Activated CD8-positive, alpha-beta memory T cell treated with anti-CD3 and anti-CD28 coated beads, Interleukin-2, amount 50 U/mL, for 4 hours (primary cell): Measurements from ENCODE around the gene PPP2R2C.

Source experiments
- DNase-seq: peaks from one replicate; pipeline ENCODE4 v3.0.0-alpha.2; 2020

Gene PPP2R2C

GRCh38 chr4:6324999-6325787 lies 147.2 kb downstream of the PPP2R2C start:
- DNase-seq, result no peak

DNA sequence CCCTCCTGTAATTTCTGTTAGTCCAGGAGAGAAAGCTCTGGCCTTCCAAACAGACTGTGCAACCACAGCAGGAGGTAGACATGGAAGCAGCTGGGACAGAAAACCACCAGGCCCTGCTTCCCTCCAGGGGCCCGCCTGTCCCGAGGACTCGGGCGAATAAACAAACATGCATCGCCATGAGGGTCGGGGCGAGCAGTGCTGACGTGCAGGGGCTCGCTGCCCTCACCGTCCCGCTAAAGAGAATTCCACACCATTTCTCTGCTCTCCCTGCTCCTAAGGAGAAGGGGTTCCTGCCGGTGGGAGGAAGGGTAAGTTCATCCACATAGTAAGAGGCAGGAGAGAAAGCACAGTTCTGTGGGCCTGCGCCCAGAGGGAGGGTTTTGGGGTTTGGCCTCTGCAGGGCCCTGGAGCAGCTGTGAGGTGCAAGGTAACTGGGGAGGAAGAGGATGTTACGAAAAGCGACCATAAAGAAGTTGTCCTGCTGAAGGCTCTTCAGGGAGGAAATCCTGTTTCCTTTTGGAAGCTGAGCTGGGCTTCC lies 147.9 kb downstream of the PPP2R2C start:
- DNase-seq, result no peak

- DNase-seq, result no peak
Measured at GRCh38 chr4:6322761-6323566, 149.4 kb downstream of the PPP2R2C start.

DNA sequence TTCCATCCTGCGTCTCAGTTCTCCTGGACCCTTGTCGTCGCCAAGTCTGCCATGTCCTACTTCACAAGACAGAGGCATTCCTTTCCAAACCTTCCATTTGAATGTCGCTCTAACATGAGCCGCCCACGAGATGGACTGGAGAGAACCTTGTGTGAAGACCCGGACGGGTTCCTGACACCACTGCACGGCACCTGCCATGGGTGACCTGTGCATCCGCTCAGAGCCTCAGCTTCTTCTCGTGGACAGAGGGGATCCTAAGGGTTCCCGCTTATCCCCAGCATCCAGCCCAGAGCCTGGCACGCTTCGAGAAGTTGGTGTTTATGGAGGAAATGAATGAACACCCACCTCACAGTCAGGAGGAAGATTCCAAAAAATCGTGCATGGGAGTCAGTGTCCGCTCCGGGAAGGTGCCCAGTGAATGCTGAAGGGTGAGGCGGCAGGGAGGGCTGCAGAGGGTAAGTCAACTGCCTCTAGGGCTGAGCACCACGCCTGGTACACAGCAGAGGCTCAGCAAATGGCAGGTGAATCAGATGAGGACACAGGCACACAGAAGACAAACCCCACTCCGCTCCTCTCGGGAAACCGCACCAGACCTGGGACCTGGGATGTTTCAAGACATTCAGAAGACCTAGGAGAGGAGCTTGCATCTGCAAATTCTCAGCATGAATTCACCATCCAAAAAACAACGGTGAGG lies 150.2 kb downstream of the PPP2R2C start:
- DNase-seq, result no peak

- no peak for DNase-seq
Measured at GRCh38 chr4:6321361-6321760, 151.1 kb downstream of the PPP2R2C start.

DNA sequence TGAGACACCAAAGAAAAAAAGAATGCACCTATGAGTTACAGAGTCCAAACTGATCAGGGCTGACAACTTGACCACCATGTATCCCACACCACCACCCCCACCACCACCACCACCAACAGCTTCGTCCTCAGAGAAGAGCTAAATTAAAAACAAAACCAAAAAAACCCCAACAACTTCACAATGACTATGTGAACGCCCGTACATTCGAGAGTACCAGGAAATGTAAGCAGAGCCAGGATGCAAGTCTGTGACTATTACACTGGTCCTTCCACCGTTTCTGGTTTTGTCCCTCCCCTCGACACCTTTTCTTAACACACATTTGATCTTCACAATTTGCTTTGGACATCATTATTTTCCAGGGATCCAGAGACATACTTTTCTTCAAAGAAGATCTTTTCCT lies 151.8 kb downstream of the PPP2R2C start:
- DNase-seq, result no peak

- no peak for DNase-seq
Measured at GRCh38 chr4:6319530-6320150, 152.8 kb downstream of the PPP2R2C start.

GRCh38 chr4:6318206-6318605 lies 154.2 kb downstream of the PPP2R2C start:
- DNase-seq, result no peak

DNA sequence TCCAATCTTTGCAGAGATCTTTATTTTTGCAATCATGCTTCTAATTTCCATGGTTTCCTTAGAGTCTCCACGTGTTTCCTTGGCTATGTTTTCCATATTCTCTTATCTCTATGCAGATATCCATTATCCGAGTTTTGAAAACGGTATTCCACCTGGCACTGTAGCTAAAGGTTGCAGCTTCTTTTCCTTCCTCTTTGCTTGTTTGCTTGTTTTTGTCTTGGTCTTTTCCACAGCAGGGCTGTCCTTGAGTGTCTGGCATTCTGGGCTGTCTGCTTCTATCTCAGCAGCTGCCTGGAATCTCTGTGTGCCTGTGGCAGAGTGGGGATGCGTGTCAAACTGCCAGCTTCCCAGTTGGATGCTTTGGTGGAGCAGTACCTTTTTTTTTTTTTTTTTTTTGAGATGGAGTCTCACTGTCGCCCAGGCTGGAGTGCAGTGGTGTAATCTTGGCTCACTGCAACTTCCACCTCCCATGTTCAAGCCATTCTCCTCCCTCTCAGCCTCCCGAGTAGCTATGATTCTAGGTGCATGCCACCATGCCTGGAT lies 155.9 kb downstream of the PPP2R2C start:
- no peak for DNase-seq

DNA sequence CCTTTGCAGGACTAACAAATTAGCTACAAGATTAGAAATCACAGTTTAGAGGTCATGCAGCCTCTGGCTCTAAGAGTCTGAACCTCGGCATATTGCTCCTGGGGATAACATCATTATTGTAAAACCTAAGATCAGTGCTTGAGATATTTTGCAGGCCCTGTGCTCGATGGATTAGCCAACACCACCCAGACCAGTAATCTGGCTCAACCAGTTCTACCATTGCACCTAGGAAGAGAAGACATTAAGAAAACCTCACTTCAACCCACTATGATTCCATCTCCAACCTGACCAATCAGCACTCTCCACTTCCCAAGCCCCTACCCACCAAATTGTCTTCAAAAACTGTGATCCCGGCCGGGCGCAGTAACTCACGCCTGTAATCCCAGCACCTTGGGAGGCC lies 159.2 kb downstream of the PPP2R2C start:
- DNase-seq, result no peak

DNA sequence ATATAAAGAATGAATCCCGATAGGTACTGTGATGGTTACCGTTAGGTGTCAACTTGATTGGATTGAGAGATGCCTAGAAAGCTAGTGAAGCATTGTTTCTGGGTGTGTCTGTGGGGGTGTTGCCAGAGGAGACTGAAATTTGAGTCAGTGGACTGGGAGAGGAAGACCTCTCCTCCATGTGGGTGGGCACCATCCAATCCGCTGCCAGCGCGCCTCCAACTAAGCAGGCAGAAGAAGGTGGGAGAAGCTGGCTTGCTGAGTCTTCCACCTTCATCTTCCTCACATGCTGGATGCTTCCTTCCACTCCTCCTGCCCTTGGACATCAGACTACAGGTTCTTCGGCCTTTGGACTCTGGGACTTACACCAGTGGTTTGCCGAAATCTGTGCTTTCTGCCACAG lies 162.6 kb downstream of the PPP2R2C start:
- no peak for DNase-seq

- peak; percentile 52 for DNase-seq
Measured at GRCh38 chr4:6308899-6309643, 163.3 kb downstream of the PPP2R2C start.

DNA sequence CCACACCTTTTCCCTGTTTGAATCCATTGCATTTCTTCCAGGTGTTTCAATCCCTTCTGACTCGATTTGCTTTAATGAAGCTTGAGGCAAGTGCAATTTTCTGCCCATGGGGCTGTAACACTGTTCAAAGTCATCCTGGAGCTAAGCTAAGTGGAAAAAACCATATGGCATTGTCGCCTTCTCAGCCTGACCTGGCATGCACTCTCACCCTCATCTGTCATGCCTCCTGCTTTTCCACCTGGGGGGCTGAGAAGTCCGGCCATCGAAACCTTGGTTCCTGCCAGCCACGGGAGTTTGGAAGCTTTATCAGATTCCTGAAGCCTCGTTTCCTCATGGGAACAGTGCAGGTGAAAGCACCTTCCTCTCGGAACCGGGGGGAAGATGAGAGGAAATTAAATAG lies 164.5 kb downstream of the PPP2R2C start:
- no peak for DNase-seq

DNA sequence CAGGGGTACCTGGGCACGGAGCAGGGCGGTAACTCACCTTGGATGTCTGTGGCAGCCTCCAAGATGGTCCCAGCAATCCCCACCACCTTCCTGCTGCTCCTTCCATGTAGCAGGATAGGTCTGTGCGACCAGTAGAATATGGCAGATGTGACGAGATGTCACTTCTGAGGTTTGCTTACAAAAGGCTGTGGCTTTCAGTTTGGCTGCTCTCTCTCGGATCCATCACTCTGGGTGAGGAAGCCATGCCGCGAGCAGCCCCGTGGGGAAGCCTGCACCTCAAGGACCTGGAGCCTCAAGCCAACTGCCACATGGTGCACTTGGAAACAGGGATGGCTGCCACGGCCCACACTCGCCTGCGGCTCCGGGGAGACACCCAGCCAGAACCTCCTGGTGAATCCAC lies 165.2 kb downstream of the PPP2R2C start:
- DNase-seq, result no peak

GRCh38 chr4:6306299-6306698 lies 166.1 kb downstream of the PPP2R2C start:
- DNase-seq, result no peak

DNA sequence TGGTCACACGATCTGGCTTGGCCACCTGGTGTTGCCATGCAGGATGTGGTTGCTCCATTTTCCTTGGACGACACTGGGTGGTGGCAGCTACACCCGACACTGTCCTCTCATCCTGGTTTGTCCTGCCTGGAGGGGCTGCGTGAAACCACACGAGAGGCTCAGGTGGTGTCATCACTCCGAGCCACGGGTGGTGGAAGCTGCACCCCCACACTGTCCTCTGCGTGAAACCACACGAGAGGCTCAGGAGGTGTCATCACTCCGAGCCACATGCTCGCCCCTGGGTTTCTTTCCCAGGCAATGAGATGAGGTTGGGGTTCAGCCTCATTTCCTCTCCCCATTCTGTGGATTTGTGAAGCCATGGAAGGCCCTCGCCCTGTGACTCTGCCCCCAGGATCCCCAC lies 168.5 kb downstream of the PPP2R2C start:
- no peak for DNase-seq

DNA sequence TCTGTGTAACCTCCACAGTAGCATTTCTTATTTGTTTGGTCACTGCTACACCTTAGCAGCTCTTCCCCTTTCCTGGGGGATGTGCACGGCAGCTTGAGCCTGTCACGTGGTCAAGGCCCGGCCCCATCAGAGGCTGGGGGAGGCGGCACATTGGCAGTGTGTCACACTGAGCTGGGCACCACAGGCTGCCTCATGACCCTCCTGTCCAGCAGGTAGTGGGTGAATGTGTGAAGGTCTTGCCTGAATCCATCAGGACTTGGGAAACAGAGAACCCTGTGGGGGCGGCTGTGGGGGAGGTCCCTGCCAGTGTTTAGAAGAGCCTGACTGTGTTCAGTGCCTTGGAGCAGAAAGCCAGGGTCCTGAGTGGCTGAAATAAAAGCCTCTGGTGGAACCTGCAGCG lies 169.5 kb downstream of the PPP2R2C start:
- DNase-seq, result no peak

GRCh38 chr4:6301732-6302442 lies 170.5 kb downstream of the PPP2R2C start:
- no peak for DNase-seq

DNA sequence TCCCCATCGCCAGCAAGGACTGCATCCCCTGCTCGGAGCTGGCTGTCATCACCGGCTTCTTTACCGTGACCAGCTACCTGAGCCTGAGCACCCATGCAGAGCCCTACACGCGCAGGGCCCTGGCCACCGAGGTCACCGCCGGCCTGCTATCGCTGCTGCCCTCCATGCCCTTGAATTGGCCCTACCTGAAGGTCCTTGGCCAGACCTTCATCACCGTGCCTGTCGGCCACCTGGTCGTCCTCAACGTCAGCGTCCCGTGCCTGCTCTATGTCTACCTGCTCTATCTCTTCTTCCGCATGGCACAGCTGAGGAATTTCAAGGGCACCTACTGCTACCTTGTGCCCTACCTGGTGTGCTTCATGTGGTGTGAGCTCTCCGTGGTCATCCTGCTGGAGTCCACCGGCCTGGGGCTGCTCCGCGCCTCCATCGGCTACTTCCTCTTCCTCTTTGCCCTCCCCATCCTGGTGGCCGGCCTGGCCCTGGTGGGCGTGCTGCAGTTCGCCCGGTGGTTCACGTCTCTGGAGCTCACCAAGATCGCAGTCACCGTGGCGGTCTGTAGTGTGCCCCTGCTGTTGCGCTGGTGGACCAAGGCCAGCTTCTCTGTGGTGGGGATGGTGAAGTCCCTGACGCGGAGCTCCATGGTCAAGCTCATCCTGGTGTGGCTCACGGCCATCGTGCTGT lies 171.2 kb downstream of the PPP2R2C start:
- no peak for DNase-seq

DNA sequence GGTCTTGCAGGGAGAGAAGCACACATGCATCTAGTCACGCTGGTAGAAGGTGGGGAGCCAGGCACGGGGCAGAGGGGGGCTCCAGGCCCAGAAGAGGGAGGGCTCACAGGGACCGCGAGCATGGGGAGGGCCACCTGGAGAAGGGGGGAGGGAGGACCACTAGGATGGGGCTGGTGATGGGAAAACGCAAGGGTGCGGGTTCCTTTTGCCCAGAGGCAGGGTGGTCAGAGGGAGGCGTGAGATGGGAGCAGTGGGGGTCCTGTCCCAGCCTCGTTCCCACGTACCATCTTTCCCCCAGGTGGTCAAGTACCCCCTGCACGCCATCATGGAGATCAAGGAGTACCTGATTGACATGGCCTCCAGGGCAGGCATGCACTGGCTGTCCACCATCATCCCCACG lies 172.1 kb downstream of the PPP2R2C start:
- DNase-seq, result no peak

GRCh38 chr4:6299875-6300274 lies 172.5 kb downstream of the PPP2R2C start:
- DNase-seq, result no peak
